ENCODE measurements around the gene COX6B1. TPM values are rescaled to one million over a fixed set of nuclear protein-coding genes. Genes with fewer than 3 reads are reported as not detected.

Gene COX6B1
- total RNA-seq, 1 donor from 2014 or later, result 368 TPM

- H3K4me3 ChIP-seq (ENCODE audit: low read length in 3 of 3), result peak overlapping the region; percentile 65 to 93 (median 90)
- H3K27ac ChIP-seq (ENCODE audit: low read depth, low read length), result peak overlapping the region; percentile 70
- H3K36me3 ChIP-seq (ENCODE audit: control insufficient read depth in 3 of 3, insufficient read depth in 3 of 3, low read length in 3 of 3), result no peaks in the 10 kb centered on the region
- no peaks in the 10 kb centered on the region for H3K9me3 ChIP-seq (ENCODE audit: control insufficient read depth in 3 of 3, low read length in 3 of 3)
- peaks cover 0 to 11% (median 5%) of the 10 kb centered on the region in 3 donors for H3K27me3 ChIP-seq (ENCODE audit: control insufficient read depth in 3 of 3, insufficient read depth in 3 of 3, low read length in 3 of 3)
- H3K4me1 ChIP-seq (ENCODE audit: control insufficient read depth in 3 of 3, insufficient read depth in 3 of 3, low read length in 3 of 3), result peaks cover 6 to 9% (median 7%) of the 10 kb centered on the region in 3 donors
- peak overlapping the region; percentile 70 to 87 (median 77) for H3K9ac ChIP-seq (ENCODE audit: low read depth in 1 of 3, low read length in 3 of 3)
Observed at GRCh38 chr19:35702223-35703012, 54.3 kb downstream of the COX6B1 start.

DNA sequence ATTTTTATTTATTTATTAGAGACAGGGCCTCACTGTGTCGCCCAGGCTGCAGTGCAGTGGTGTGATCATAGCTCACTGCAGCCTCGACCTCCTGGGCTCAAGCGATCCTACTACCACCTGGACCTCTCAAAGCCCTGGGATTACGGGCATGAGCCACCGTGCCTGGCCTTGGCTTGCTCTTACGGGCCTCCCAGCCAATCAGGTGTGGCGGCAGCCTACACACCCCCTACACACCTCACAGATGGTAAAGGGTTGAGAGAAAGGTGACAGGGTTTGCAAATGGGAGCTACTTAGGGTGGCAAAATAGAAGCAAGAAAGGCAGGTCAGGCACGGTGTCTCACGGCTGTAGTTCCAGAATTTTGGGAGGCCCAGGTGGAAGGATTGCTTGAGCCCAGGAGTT is 55.2 kb downstream of the COX6B1 start:
- Histone ChIP-seq H3K36me3 (ENCODE audit: control insufficient read depth in 3 of 3, insufficient read depth in 3 of 3, low read length in 3 of 3) (no peaks in the 10 kb centered on the region), H3K4me3 (ENCODE audit: low read length in 3 of 3) (no peak overlapping the region), H3K27ac (ENCODE audit: low read depth, low read length) (no peak overlapping the region), H3K9me3 (ENCODE audit: control insufficient read depth in 3 of 3, low read length in 3 of 3) (no peaks in the 10 kb centered on the region), H3K27me3 (ENCODE audit: control insufficient read depth in 3 of 3, insufficient read depth in 3 of 3, low read length in 3 of 3) (peaks cover 0 to 15% (median 5%) of the 10 kb centered on the region in 3 donors), H3K9ac (ENCODE audit: low read depth in 1 of 3, low read length in 3 of 3) (peak overlapping the region in 2 of 3 donors; percentile 77 to 87), H3K4me1 (ENCODE audit: control insufficient read depth in 3 of 3, insufficient read depth in 3 of 3, low read length in 3 of 3) (peaks cover 6 to 9% (median 7%) of the 10 kb centered on the region in 3 donors)

DNA sequence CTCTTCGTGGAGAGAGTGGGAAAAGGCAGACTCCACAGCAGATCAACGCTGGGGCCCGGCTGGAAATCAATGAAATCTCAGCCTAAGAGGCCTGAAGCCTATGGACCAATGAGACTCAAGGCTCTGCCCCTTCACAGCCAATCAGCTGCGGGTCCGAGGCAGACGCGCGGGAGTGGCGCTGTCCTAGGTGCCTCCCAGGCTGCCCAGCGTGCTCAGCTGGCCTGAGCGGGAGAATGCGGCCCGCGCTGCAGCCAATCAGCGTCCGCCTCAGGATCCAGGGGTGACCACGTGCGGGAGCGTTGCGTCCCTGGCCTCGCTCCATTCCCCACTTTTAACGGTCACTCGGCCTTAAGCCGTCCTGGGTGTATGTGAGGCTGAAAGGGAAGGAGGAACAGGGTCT is 56.1 kb downstream of the COX6B1 start, which contains the start of gene ZBTB32:
ZBTB32 (plus strand) TSS at position 341 of the 400 bp plus-strand sequence. CDS start 10,069 bp downstream, outside the sequence.
- no peak within 1 kb of the TSS for H3K27ac ChIP-seq (ENCODE audit: low read depth, low read length)
- H3K27me3 ChIP-seq (ENCODE audit: control insufficient read depth in 3 of 3, insufficient read depth in 3 of 3, low read length in 3 of 3), result peaks cover 0 to 16% (median 5%) of the 10 kb centered on the region in 3 donors
- no peaks in the 10 kb centered on the region for H3K9me3 ChIP-seq (ENCODE audit: control insufficient read depth in 3 of 3, low read length in 3 of 3)
- H3K36me3 ChIP-seq (ENCODE audit: control insufficient read depth in 3 of 3, insufficient read depth in 3 of 3, low read length in 3 of 3), result no peaks in the 10 kb centered on the region
- H3K4me1 ChIP-seq (ENCODE audit: control insufficient read depth in 3 of 3, insufficient read depth in 3 of 3, low read length in 3 of 3), result peaks cover 6 to 9% (median 7%) of the 10 kb centered on the region in 3 donors
- H3K4me3 ChIP-seq (ENCODE audit: low read length in 3 of 3), result no peak within 1 kb of the TSS
- peak within 1 kb of the TSS in 1 of 3 donors; percentile 87 for H3K9ac ChIP-seq (ENCODE audit: low read depth in 1 of 3, low read length in 3 of 3)

Other genes with a start within 250 kb of the COX6B1 start
- 1.0 TPM for gene FFAR2, start 200.1 kb upstream of the COX6B1 start, total RNA-seq
- gene KRTDAP, start 157.9 kb upstream of the COX6B1 start, total RNA-seq, result not detected
- gene DMKN, start 134.7 kb upstream of the COX6B1 start, total RNA-seq, result not detected
- gene SBSN, start 120.0 kb upstream of the COX6B1 start, total RNA-seq, result not detected
- gene GAPDHS, start 114.9 kb upstream of the COX6B1 start, total RNA-seq, result not detected
- gene TMEM147, start 102.7 kb upstream of the COX6B1 start, total RNA-seq, result 55.3 TPM
- not detected for gene ATP4A, start 84.7 kb upstream of the COX6B1 start, total RNA-seq
- gene PMIS2, start 62.1 kb upstream of the COX6B1 start, total RNA-seq, result not detected
- 5.7 TPM for gene HAUS5, start 35.6 kb upstream of the COX6B1 start, total RNA-seq
- gene RBM42, start 19.3 kb upstream of the COX6B1 start, total RNA-seq, result 20.9 TPM
- gene ETV2, start 6.6 kb upstream of the COX6B1 start, total RNA-seq, result 2.1 TPM
- not detected for gene UPK1A, start 18.2 kb downstream of the COX6B1 start, total RNA-seq
- not detected for gene ZBTB32, start 56.2 kb downstream of the COX6B1 start, total RNA-seq
- gene KMT2B, start 69.7 kb downstream of the COX6B1 start, total RNA-seq, result 5.7 TPM
- 3.1 TPM for gene IGFLR1, start 94.1 kb downstream of the COX6B1 start, total RNA-seq
- gene U2AF1L4, start 97.1 kb downstream of the COX6B1 start, total RNA-seq, result 3.7 TPM
- gene PSENEN, start 97.3 kb downstream of the COX6B1 start, total RNA-seq, result 7.8 TPM
- 3.1 TPM for gene LIN37, start 100.3 kb downstream of the COX6B1 start, total RNA-seq
- 52.7 TPM for gene HSPB6, start 108.7 kb downstream of the COX6B1 start, total RNA-seq
- gene PROSER3, start 109.9 kb downstream of the COX6B1 start, total RNA-seq, result 1.0 TPM
- gene ARHGAP33, start 127.2 kb downstream of the COX6B1 start, total RNA-seq, result 1.0 TPM
- gene PRODH2, start 164.5 kb downstream of the COX6B1 start, total RNA-seq, result not detected
- gene NPHS1, start 204.2 kb downstream of the COX6B1 start, total RNA-seq, result under 0.01 TPM
- not detected for gene KIRREL2, start 208.6 kb downstream of the COX6B1 start, total RNA-seq
- 2.1 TPM for gene APLP1, start 220.3 kb downstream of the COX6B1 start, total RNA-seq